Mesenchymal stem cell (in vitro differentiated cells and primary cell): ENCODE data around the gene RARS1.

Experiments used
- DNase-seq: peaks from one replicate; pipeline ENCODE4 v3.0.0-alpha.2; 2013
- H2AFZ ChIP-seq: one replicate; pipeline ENCODE4 v1.6.1; 2013; ENCODE audit warnings: low read depth, mild to moderate bottlenecking, control low read depth, inconsistent platforms, low read length, moderate library complexity
- H2AK5ac ChIP-seq: 2 replicates; pipeline ENCODE4 v1.6.1; 2013; ENCODE audit warnings: low read length, moderate library complexity, mild to moderate bottlenecking, inconsistent platforms; ENCODE audit not compliant: severe bottlenecking
- H2BK120ac ChIP-seq: one replicate; pipeline ENCODE4 v1.6.1; 2013; ENCODE audit warnings: low read depth, mild to moderate bottlenecking, inconsistent platforms, low read length, moderate library complexity
- H2BK12ac ChIP-seq, 2 experiments: one replicate each; pipeline ENCODE4 v1.6.1; 2013; ENCODE audit warnings: inconsistent platforms in 2 of 2, low read length in 2 of 2, mild to moderate bottlenecking in 2 of 2, moderate library complexity in 2 of 2, control low read depth in 1 of 2
- H2BK15ac ChIP-seq: one replicate; pipeline ENCODE4 v1.6.1; 2013; ENCODE audit warnings: mild to moderate bottlenecking, low read depth, inconsistent platforms; ENCODE audit not compliant: poor library complexity, severe bottlenecking
- H2BK5ac ChIP-seq: 2 replicates; pipeline ENCODE4 v1.6.1; 2013; ENCODE audit warnings: low read depth, mild to moderate bottlenecking, low read length, control low read depth, inconsistent platforms; ENCODE audit not compliant: poor library complexity, severe bottlenecking
- H3K14ac ChIP-seq, 2 experiments: one replicate each; pipeline ENCODE4 v1.6.1; 2013; ENCODE audit warnings: inconsistent platforms in 2 of 2, low read length in 2 of 2, control low read depth in 1 of 2, mild to moderate bottlenecking in 1 of 2, moderate library complexity in 1 of 2
- H3K18ac ChIP-seq, 2 experiments: one replicate each; pipeline ENCODE4 v1.6.1; 2013; ENCODE audit warnings: inconsistent platforms in 2 of 2, low read length in 2 of 2, control low read depth in 1 of 2, low read depth in 1 of 2, mild to moderate bottlenecking in 1 of 2
- H3K23ac ChIP-seq, 2 experiments: one replicate each; pipeline ENCODE4 v1.6.1; 2013; ENCODE audit warnings: inconsistent platforms in 2 of 2, low read length in 2 of 2, mild to moderate bottlenecking in 2 of 2, moderate library complexity in 2 of 2, control low read depth in 1 of 2
- H3K27ac ChIP-seq: 2 replicates; pipeline ENCODE4 v1.5.1; 2013; ENCODE audit warnings: mild to moderate bottlenecking, moderate library complexity, low read length, control low read depth, inconsistent platforms; ENCODE audit not compliant: poor library complexity, severe bottlenecking
- H3K27me3 ChIP-seq, 2 experiments: 2 replicates each; pipeline versions ENCODE4 v1.6.1 to v1.7.0; 2013; ENCODE audit warnings: low read length in 2 of 2, mild to moderate bottlenecking in 2 of 2, moderate library complexity in 2 of 2, control low read depth in 1 of 2, inconsistent platforms in 1 of 2; ENCODE audit not compliant: control insufficient read depth in 1 of 2, insufficient read depth in 1 of 2
- H3K36me3 ChIP-seq, 2 experiments: 2 replicates each; pipeline versions ENCODE4 v1.6.1 to v1.7.0; 2013; ENCODE audit warnings: low read length in 2 of 2, control low read depth in 1 of 2, inconsistent platforms in 1 of 2, low read depth in 1 of 2, mild to moderate bottlenecking in 1 of 2; ENCODE audit not compliant: insufficient read depth in 2 of 2, control insufficient read depth in 1 of 2
- H3K4ac ChIP-seq, 2 experiments: one replicate each; pipeline ENCODE4 v1.6.1; 2013; ENCODE audit warnings: inconsistent platforms in 2 of 2, low read length in 2 of 2, mild to moderate bottlenecking in 2 of 2, moderate library complexity in 2 of 2, control low read depth in 1 of 2, low read depth in 1 of 2
- H3K4me1 ChIP-seq: 2 replicates; pipeline ENCODE4 v1.6.1; 2013; ENCODE audit warnings: low read depth, low read length, control low read depth; ENCODE audit not compliant: control insufficient read depth, insufficient read depth
- H3K4me2 ChIP-seq: 2 replicates; pipeline ENCODE4 v1.6.1; 2013; ENCODE audit warnings: low read length, mild to moderate bottlenecking, inconsistent platforms; ENCODE audit not compliant: poor library complexity, severe bottlenecking
- H3K4me3 ChIP-seq, 2 experiments: 2 replicates each; pipeline versions ENCODE4 v1.5.1 to v1.7.0; 2013; ENCODE audit warnings: low read length in 2 of 2, mild to moderate bottlenecking in 2 of 2, control low read depth in 1 of 2, low read depth in 1 of 2; ENCODE audit not compliant: insufficient read depth in 1 of 2
- H3K79me1 ChIP-seq: replicated peaks from 2 replicates; pipeline ENCODE4 v1.6.1; 2013; ENCODE audit warnings: mild to moderate bottlenecking, control low read depth, low read length, inconsistent platforms; ENCODE audit not compliant: poor library complexity, severe bottlenecking
- H3K9ac ChIP-seq: 2 replicates; pipeline ENCODE4 v1.7.0; 2013; ENCODE audit warnings: mild to moderate bottlenecking, low read length, moderate library complexity
- H3K9me3 ChIP-seq: 2 replicates; pipeline ENCODE4 v1.7.0; 2013; ENCODE audit warnings: mild to moderate bottlenecking, low read length; ENCODE audit not compliant: control insufficient read depth
- H4K8ac ChIP-seq: one replicate; pipeline ENCODE4 v1.6.1; 2013; ENCODE audit warnings: inconsistent platforms, mild to moderate bottlenecking, low read length, moderate library complexity
- H4K91ac ChIP-seq: one replicate; pipeline ENCODE4 v1.6.1; 2013; ENCODE audit warnings: mild to moderate bottlenecking, low read length, inconsistent platforms
- WGBS: methylation state at CpG from one replicate; pipeline ENCODE4 v1.1.7; 2013; ENCODE audit warnings: mixed read lengths; 5-methylcytosine and 5-hydroxymethylcytosine counted together
- small RNA-seq: library from polyadenylated mRNA; stranded (forward); fragments of <200 nt; extraction: miRNeasy Mini kit (QIAGEN cat#:217004); gene quantifications from one replicate; pipeline ENCODE3, GENCODE V24; 2013; ENCODE audit warnings: low read depth

The RARS1 gene

DNA sequence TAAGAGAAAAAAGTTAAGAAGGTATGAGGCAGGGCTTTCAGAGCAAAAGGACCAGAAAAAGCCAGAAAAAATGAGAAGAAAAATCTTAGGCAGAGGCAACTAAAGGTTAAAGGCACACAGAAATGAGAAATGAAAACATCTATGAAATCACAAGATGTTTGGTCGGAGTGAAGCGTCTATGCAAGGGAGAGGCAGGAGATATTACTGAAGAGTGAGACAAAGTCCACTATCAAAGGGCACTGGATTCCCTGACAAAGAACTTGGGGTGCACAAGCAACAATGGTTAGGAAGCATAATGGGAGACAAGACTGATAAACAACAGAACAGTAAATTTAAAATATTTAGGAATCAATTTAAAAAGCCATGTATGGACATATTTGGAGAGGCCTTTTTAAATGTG lies 76.0 kb downstream of the RARS1 start:
- Histone ChIP-seq H2BK12ac (no peak overlapping the region), H3K36me3 (peaks cover 9 to 96% of the 10 kb centered on the region in 2 experiments), H3K9ac (no peak overlapping the region), H3K27me3 (no peaks in the 10 kb centered on the region), H2AFZ (no peak overlapping the region), H3K4me2 (no peak overlapping the region), H2BK15ac (no peak overlapping the region), H4K91ac (no peak overlapping the region), H4K8ac (no peak overlapping the region), H3K27ac (peak overlapping the region; percentile 3), H3K4ac (no peak overlapping the region), H3K18ac (no peak overlapping the region), H3K79me1 (peaks cover 14% of the 10 kb centered on the region), H2BK120ac (no peak overlapping the region), H3K4me3 (no peak overlapping the region), H2BK5ac (no peak overlapping the region), H3K4me1 (no peaks in the 10 kb centered on the region), H3K9me3 (no peaks in the 10 kb centered on the region), H2AK5ac (no peak overlapping the region), H3K23ac (no peak overlapping the region), H3K14ac (no peak overlapping the region)
- 95% methylated on average over 2 of the region's 2 CpGs for WGBS
- no peak for DNase-seq

DNA sequence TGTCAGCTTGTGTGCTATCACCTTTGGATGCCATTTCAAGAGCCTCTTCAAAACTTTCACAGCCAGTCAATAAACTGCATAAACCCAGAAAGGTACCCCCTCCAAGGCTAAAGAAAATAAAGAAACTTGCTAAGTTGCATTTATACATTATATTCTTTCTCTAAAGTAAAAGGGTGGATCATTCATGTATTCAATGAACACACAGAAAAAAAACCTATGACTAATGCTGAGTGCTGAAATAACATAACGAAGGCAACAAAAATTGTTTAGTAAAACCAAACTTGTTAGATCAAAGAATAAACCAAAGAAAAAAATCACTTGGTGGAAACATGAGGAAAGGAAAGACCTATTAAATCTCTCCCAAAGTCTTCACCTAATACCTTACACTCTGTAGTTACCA lies 77.7 kb downstream of the RARS1 start:
- H3K4me1 ChIP-seq = no peaks in the 10 kb centered on the region
- H4K91ac ChIP-seq = no peak overlapping the region
- peaks cover 0 to 97% of the 10 kb centered on the region in 2 experiments for H3K36me3 ChIP-seq
- no peak overlapping the region for H3K9ac ChIP-seq
- no peak overlapping the region for H2BK12ac ChIP-seq
- no peak overlapping the region for H2BK15ac ChIP-seq
- no peak overlapping the region for H3K14ac ChIP-seq
- H2AK5ac ChIP-seq = no peak overlapping the region
- H3K9me3 ChIP-seq = no peaks in the 10 kb centered on the region
- no peak overlapping the region for H3K4ac ChIP-seq
- no peak for DNase-seq
- H2BK120ac ChIP-seq = no peak overlapping the region
- H3K4me2 ChIP-seq = no peak overlapping the region
- no peak overlapping the region for H2AFZ ChIP-seq
- no peak overlapping the region for H4K8ac ChIP-seq
- H3K79me1 ChIP-seq = peaks cover 7% of the 10 kb centered on the region
- H3K18ac ChIP-seq = no peak overlapping the region
- no peaks in the 10 kb centered on the region for H3K27me3 ChIP-seq
- WGBS = no CpG with 5 or more reads among the region's 1 CpG
- H3K23ac ChIP-seq = no peak overlapping the region
- no peak overlapping the region for H3K4me3 ChIP-seq
- H2BK5ac ChIP-seq = no peak overlapping the region
- H3K27ac ChIP-seq = no peak overlapping the region

GRCh38 chr5:168568738-168569137 lies 82.5 kb downstream of the RARS1 start:
- H4K8ac ChIP-seq = no peak overlapping the region
- no peak overlapping the region for H2BK12ac ChIP-seq
- no peak overlapping the region for H3K14ac ChIP-seq
- no peak overlapping the region for H3K4ac ChIP-seq
- no peak overlapping the region for H2BK15ac ChIP-seq
- H2AK5ac ChIP-seq = no peak overlapping the region
- H3K4me1 ChIP-seq = no peaks in the 10 kb centered on the region
- H4K91ac ChIP-seq = no peak overlapping the region
- H3K9me3 ChIP-seq = no peaks in the 10 kb centered on the region
- H2AFZ ChIP-seq = no peak overlapping the region
- no peak overlapping the region for H3K18ac ChIP-seq
- no peak overlapping the region for H2BK5ac ChIP-seq
- no peak overlapping the region for H3K4me2 ChIP-seq
- WGBS = 96% methylated on average over 5 of the region's 6 CpGs
- peaks cover 1% of the 10 kb centered on the region for H3K79me1 ChIP-seq
- H3K4me3 ChIP-seq = no peak overlapping the region
- DNase-seq = no peak
- H3K36me3 ChIP-seq = peaks cover 0 to 55% of the 10 kb centered on the region in 2 experiments
- no peak overlapping the region for H2BK120ac ChIP-seq
- H3K27me3 ChIP-seq = no peaks in the 10 kb centered on the region
- H3K9ac ChIP-seq = no peak overlapping the region
- no peak overlapping the region for H3K27ac ChIP-seq
- no peak overlapping the region for H3K23ac ChIP-seq

Small RNA genes within 50 kb of the gene (small RNA-seq; reads per million reads assigned to genes)
- 13.2 reads per million, percentile 82 among the genes with 10 or more reads in this experiment for gene MIR103A1
